AG04449 (cell line): ENCODE results near the gene PIK3C2B.

Experiments
- CTCF ChIA-PET: fragments of 350-600 bp; formaldehyde crosslinking; extraction: SDS; loops from one replicate; lab custom pipeline; 2021; ENCODE audit warnings: antibody characterized with exemption; lab: Yijun Ruan, JAX
- POLR2A ChIA-PET: fragments of 400-600, 350-600 bp; formaldehyde crosslinking; extraction: SDS; loops from one replicate; lab custom pipeline; 2020; ENCODE audit warnings: antibody characterized with exemption, inconsistent platforms; lab: Yijun Ruan, JAX
- DNase-seq: peaks from one replicate; pipeline ENCODE4 v3.0.0-alpha.2; 2010; ENCODE audit warnings: low read depth, low spot score
- H3K4me3 ChIP-seq: 2 replicates; pipeline ENCODE4 v1.5.1; 2011; ENCODE audit warnings: low read depth, mild to moderate bottlenecking, control low read depth, low read length
- CTCF ChIP-seq: IDR thresholded peaks from one replicate; pipeline ENCODE4 v1.5.1; 2011; ENCODE audit warnings: mild to moderate bottlenecking, moderate library complexity, low read length, control low read depth, inconsistent platforms; ENCODE audit not compliant: insufficient read depth; ENCODE audit errors: missing control alignments

Gene PIK3C2B

GRCh38 chr1:204466416-204467405, 27.9 kb downstream of the PIK3C2B start:
- no peak for TF ChIP-seq CTCF
- ChIA-PET CTCF (interaction anchor here (0.9 to 3.0 kb wide), 14 partner anchors 8 to 37 kb away, joined by 3 to 20 read pairs (median 4); no protein-coding TSS in a partner anchor), POLR2A (interaction anchor here (0.5 kb wide), 1 partner anchor 1061 kb away, joined by 3 read pairs; no protein-coding TSS in a partner anchor)
- no peak overlapping the region for H3K4me3 ChIP-seq
- no peak for DNase-seq

- ChIA-PET POLR2A (no interaction called here), CTCF (interaction anchor here (0.9 to 3.0 kb wide), 11 partner anchors 8 to 38 kb away, joined by 3 to 20 read pairs (median 3); no protein-coding TSS in a partner anchor)
- no peak for TF ChIP-seq CTCF
- DNase-seq: no peak
- no peak overlapping the region for H3K4me3 ChIP-seq
These were observed 28.8 kb downstream of the PIK3C2B start for GRCh38 chr1:204465546-204466415.

- DNase-seq: no peak
- TF ChIP-seq CTCF: no peak
- ChIA-PET CTCF (interaction anchor here (0.7 to 1.4 kb wide), 4 partner anchors 10 to 37 kb away, joined by 3 to 4 read pairs (median 3); no protein-coding TSS in a partner anchor), POLR2A (no interaction called here)
- no peak overlapping the region for H3K4me3 ChIP-seq
These were observed 29.9 kb downstream of the PIK3C2B start for GRCh38 chr1:204464701-204465100.

GRCh38 chr1:204464187-204464631, 30.4 kb downstream of the PIK3C2B start:
- DNase-seq: no peak
- no peak for TF ChIP-seq CTCF
- no peak overlapping the region for H3K4me3 ChIP-seq
- CTCF ChIA-PET: interaction anchor here (0.7 to 10.8 kb wide), 6 partner anchors 11 to 37 kb away, joined by 3 to 115 read pairs (median 4); no protein-coding TSS in a partner anchor
- POLR2A ChIA-PET: no interaction called here

GRCh38 chr1:204463125-204464060, 31.2 kb downstream of the PIK3C2B start:
- TF ChIP-seq CTCF: no peak
- no peak for DNase-seq
- ChIA-PET POLR2A (no interaction called here), CTCF (interaction anchor here (0.7 to 10.8 kb wide), 4 partner anchors 12 to 31 kb away, joined by 3 to 115 read pairs (median 4); no protein-coding TSS in a partner anchor)
- no peak overlapping the region for H3K4me3 ChIP-seq
